Left hindlimb (tissue), 1 donor: ENCODE data around the gene TEX50.
"Not testable (repeated sequence)": the region's sequence is repeated elsewhere in the genome, so short reads cannot be mapped to it uniquely, and the experiment has no call there.

Experiments
- DNase-seq: peaks from one replicate; pipeline ENCODE4 v3.0.0-alpha.2; 2018

TEX50 gene

GRCh38 chr1:173635116-173635515 lies at the start of gene TEX50:
TEX50 (plus strand) TSS chr1:173635338; CDS start chr1:173635522, 184 bp downstream.
- DNase-seq, result no peak

GRCh38 chr1:173590557-173590956 lies 44.6 kb upstream of the TEX50 start:
- no peak for DNase-seq

- not testable (repeated sequence) for DNase-seq
Observed at GRCh38 chr1:173591138-173591537, 44.0 kb upstream of the TEX50 start.

- DNase-seq, result no peak
Observed at GRCh38 chr1:173596097-173596825, 38.9 kb upstream of the TEX50 start.

GRCh38 chr1:173601588-173601987 lies 33.5 kb upstream of the TEX50 start:
- DNase-seq, result no peak

GRCh38 chr1:173603056-173603591 lies 32.0 kb upstream of the TEX50 start, which contains the start of gene SLC9C2:
SLC9C2 (minus strand) TSS chr1:173603072; CDS start chr1:173601776, 1,296 bp downstream.
- no peak for DNase-seq

GRCh38 chr1:173608503-173609216 lies 26.5 kb upstream of the TEX50 start:
- no peak for DNase-seq

GRCh38 chr1:173613086-173613485 lies 22.1 kb upstream of the TEX50 start:
- not testable (repeated sequence) for DNase-seq

GRCh38 chr1:173616859-173617258 lies 18.3 kb upstream of the TEX50 start:
- DNase-seq, result no peak

GRCh38 chr1:173627269-173627668 lies 7.9 kb upstream of the TEX50 start:
- no peak for DNase-seq

GRCh38 chr1:173628888-173629287 lies 6.2 kb upstream of the TEX50 start:
- no peak for DNase-seq

GRCh38 chr1:173637236-173638042 lies 2.3 kb downstream of the TEX50 start:
- not testable (repeated sequence) for DNase-seq

GRCh38 chr1:173638043-173639021 lies 3.2 kb downstream of the TEX50 start:
- no peak for DNase-seq

GRCh38 chr1:173639102-173639501 lies 4.0 kb downstream of the TEX50 start:
- no peak for DNase-seq

- DNase-seq, result not testable (repeated sequence)
Observed at GRCh38 chr1:173642450-173643139, 7.5 kb downstream of the TEX50 start.

GRCh38 chr1:173646656-173647055 lies 11.5 kb downstream of the TEX50 start:
- no peak for DNase-seq

- no peak for DNase-seq
Observed at GRCh38 chr1:173648880-173649605, 13.9 kb downstream of the TEX50 start.

GRCh38 chr1:173660306-173660705 lies 25.2 kb downstream of the TEX50 start:
- DNase-seq, result no peak

GRCh38 chr1:173661271-173661670 lies 26.1 kb downstream of the TEX50 start:
- no peak for DNase-seq

GRCh38 chr1:173661763-173662162 lies 26.6 kb downstream of the TEX50 start:
- DNase-seq, result no peak
